Measurements from ENCODE around the gene BCR. TPM values are rescaled to one million over a fixed set of nuclear protein-coding genes. Genes with fewer than 3 reads are reported as not detected.

BCR gene
- total and polyA plus RNA-seq, 2 of the 13 experiments (the other 11 are each of a cell fraction or from before 2014, with no cell fraction given): 19.9 to 33.6 TPM

DNA sequence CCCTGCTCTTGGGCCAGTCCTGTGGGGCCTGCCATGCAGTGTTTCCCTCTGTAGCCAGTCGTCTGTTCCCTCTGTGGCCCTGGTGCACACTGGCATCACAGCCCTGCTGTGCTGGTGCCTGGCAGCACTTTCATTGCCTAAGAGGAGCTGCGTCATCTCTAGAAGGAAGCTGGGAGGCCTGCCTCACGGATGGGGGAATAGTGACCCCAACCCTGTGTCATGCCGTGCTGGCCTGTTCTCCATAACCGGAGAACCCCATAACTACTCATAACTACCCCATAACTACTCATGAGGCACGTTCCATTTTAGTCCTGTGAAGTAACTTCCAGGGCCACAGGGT, 21.0 kb upstream of the BCR start:
- H3K36me3 ChIP-seq (replicated peaks in 1 of 2; ENCODE audit: control insufficient read depth in 1 of 2, insufficient read depth in 2 of 2, low read length in 2 of 2): no peaks in the 10 kb centered on the region
- peaks cover 100% of the 10 kb centered on the region for H3K4me1 ChIP-seq (ENCODE audit: insufficient read depth, low read length)
- FAIRE-seq (no peak), ATAC-seq (no peak), DNase-seq (ENCODE audit: low spot score) (no peak)
- H3K27ac ChIP-seq (ENCODE audit: extremely low read length, insufficient read depth, low read length): no peak overlapping the region
- no peak overlapping the region for H3K4me3 ChIP-seq (replicated peaks in 1 of 3; ENCODE audit: insufficient read depth in 1 of 3, low read depth in 2 of 3, low read length in 3 of 3)
- TF ChIP-seq ZNF614 (CRISPR knock-in tag; IDR thresholded peaks at IDR 0.05; ENCODE audit: borderline replicate concordance): no peak
- 0 out of 2 replicates have a peak, but pooled peaks have one; percentile 12 for TF ChIP-seq ZMYM3 (CRISPR knock-in tag; IDR thresholded peaks at IDR 0.05)
- TF ChIP-seq ZNF121 (CRISPR knock-in tag; IDR thresholded peaks at IDR 0.05): peak; percentile 47; the same call in 1 of the 2 replicates
- no peaks in the 10 kb centered on the region for H4K20me1 ChIP-seq (ENCODE audit: insufficient read depth, low read length)
- H3K9me3 ChIP-seq (ENCODE audit: low read length): no peaks in the 10 kb centered on the region
- in situ Hi-C loops (cut with HindIII; ENCODE audit: extremely low pct_ligation_motif_present, low pct_unique_long_range_greater_than_20kb): loop anchor here (25.0 kb wide), 1 partner anchor 403 kb away; no protein-coding TSS in a partner anchor
- intact Hi-C loops (cut with micrococcal nuclease; ENCODE audit: unreplicated experiment): no loop called here
- 50% methylated on average over 1 of the region's 6 CpGs for WGBS (ENCODE audit: low lambda C conversion rate)
- H3K27me3 ChIP-seq (ENCODE audit: control insufficient read depth in 1 of 2, insufficient read depth in 2 of 2, low read length in 2 of 2): no peaks in the 10 kb centered on the region; a peak in 1 of 5 replicates
- H3K4me2 ChIP-seq (ENCODE audit: low read depth, low read length): peak overlapping the region; percentile 95; the same call in 1 of the 2 replicates
- H2AFZ ChIP-seq (ENCODE audit: low read length): no peak overlapping the region
- ChIA-PET CTCF (ENCODE audit: low intra/inter-chr PET ratio, low total read pairs) (no interaction called here), POLR2A (no interaction called here)
- BruUV-seq (replicated peaks): no TSS peak
- no peaks in the 10 kb centered on the region for H3K79me2 ChIP-seq (ENCODE audit: insufficient read depth, low read length)
- no peak overlapping the region; the same call in 1 of the 2 replicates for H3K9ac ChIP-seq (ENCODE audit: insufficient read depth, low read depth, low read length)

DNA sequence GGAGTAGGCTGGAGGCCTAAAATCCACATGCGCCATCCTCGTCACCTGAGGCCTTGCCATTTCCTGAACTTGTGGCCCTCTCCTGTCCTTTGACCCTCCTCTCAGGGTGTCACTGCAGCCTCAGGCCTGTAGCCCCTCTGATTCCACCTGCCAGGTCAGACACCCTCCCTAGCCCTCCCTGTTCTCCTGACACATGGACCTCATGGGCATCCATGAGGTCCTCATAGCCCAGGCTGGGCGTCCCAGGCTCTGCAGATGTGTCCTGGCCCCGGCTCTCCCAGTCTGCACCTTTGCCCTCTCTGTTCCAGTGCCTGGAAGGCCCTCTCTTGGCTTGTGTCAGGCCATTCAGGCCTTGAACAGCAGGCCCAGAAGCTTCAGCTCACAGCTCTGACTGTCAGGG, 19.3 kb upstream of the BCR start:
- ChIA-PET POLR2A (interaction anchor here (0.9 kb wide), 1 partner anchor 14 kb away, joined by 3 read pairs; no protein-coding TSS in a partner anchor), CTCF (ENCODE audit: low intra/inter-chr PET ratio, low total read pairs) (no interaction called here)
- no peak for ATAC-seq

More for the DNA sequence above, 19.3 kb upstream of the BCR start:
- DNase-seq (ENCODE audit: low spot score) (no peak), FAIRE-seq (no peak)
- peak overlapping the region; percentile 1 for H3K27ac ChIP-seq (ENCODE audit: extremely low read length, insufficient read depth, low read length)
- H3K27me3 ChIP-seq (ENCODE audit: control insufficient read depth in 1 of 2, insufficient read depth in 2 of 2, low read length in 2 of 2): no peaks in the 10 kb centered on the region
- WGBS (ENCODE audit: low lambda C conversion rate): 83% methylated on average over 2 of the region's 4 CpGs
- H3K9ac ChIP-seq (ENCODE audit: insufficient read depth, low read depth, low read length): no peak overlapping the region
- no peak overlapping the region for H3K4me3 ChIP-seq (replicated peaks in 1 of 3; ENCODE audit: insufficient read depth in 1 of 3, low read depth in 2 of 3, low read length in 3 of 3)
- intact Hi-C loops (cut with micrococcal nuclease; ENCODE audit: unreplicated experiment) (loop anchor here (2.0 kb wide), 1 partner anchor 14 kb away; no protein-coding TSS in a partner anchor), in situ Hi-C loops (cut with HindIII; ENCODE audit: extremely low pct_ligation_motif_present, low pct_unique_long_range_greater_than_20kb) (loop anchor here (25.0 kb wide), 1 partner anchor 401 kb away; no protein-coding TSS in a partner anchor)
- TF ChIP-seq, protein P1, sequence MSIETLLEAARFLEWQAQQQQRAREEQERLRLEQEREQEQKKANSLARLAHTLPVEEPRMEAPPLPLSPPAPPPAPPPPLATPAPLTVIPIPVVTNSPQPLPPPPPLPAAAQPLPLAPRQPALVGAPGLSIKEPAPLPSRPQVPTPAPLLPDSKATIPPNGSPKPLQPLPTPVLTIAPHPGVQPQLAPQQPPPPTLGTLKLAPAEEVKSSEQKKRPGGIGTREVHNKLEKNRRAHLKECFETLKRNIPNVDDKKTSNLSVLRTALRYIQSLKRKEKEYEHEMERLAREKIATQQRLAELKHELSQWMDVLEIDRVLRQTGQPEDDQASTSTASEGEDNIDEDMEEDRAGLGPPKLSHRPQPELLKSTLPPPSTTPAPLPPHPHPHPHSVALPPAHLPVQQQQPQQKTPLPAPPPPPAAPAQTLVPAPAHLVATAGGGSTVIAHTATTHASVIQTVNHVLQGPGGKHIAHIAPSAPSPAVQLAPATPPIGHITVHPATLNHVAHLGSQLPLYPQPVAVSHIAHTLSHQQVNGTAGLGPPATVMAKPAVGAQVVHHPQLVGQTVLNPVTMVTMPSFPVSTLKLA (IDR thresholded peaks at IDR 0.05): peak; percentile 51
- TF ChIP-seq RNF2 (conservative IDR thresholded peaks at IDR 0.05; ENCODE audit: low read depth) (no peak), TEAD3 (CRISPR knock-in tag; optimal IDR thresholded peaks at IDR 0.05; ENCODE audit: borderline replicate concordance) (peak; percentile 12)
- TF ChIP-seq, protein P2, sequence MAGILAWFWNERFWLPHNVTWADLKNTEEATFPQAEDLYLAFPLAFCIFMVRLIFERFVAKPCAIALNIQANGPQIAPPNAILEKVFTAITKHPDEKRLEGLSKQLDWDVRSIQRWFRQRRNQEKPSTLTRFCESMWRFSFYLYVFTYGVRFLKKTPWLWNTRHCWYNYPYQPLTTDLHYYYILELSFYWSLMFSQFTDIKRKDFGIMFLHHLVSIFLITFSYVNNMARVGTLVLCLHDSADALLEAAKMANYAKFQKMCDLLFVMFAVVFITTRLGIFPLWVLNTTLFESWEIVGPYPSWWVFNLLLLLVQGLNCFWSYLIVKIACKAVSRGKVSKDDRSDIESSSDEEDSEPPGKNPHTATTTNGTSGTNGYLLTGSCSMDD (CRISPR knock-in tag; IDR thresholded peaks at IDR 0.05): no peak
- H3K9me3 ChIP-seq (ENCODE audit: low read length): no peaks in the 10 kb centered on the region
- peaks cover 100% of the 10 kb centered on the region for H3K4me1 ChIP-seq (ENCODE audit: insufficient read depth, low read length)
- H3K79me2 ChIP-seq (ENCODE audit: insufficient read depth, low read length): no peaks in the 10 kb centered on the region
- BruUV-seq (replicated peaks): no TSS peak
- H3K4me2 ChIP-seq (ENCODE audit: low read depth, low read length): peak overlapping the region; percentile 52; the same call in 1 of the 2 replicates
- H4K20me1 ChIP-seq (ENCODE audit: insufficient read depth, low read length): no peaks in the 10 kb centered on the region
- no peak overlapping the region for H2AFZ ChIP-seq (ENCODE audit: low read length)
- no peaks in the 10 kb centered on the region for H3K36me3 ChIP-seq (replicated peaks in 1 of 2; ENCODE audit: control insufficient read depth in 1 of 2, insufficient read depth in 2 of 2, low read length in 2 of 2)
